Immature natural killer cell (primary cell): ENCODE results near the gene CXCR3. TPM values are rescaled to one million over a fixed set of nuclear protein-coding genes. Genes with fewer than 3 reads are reported as not detected.
"Not testable (repeated sequence)": the region's sequence is repeated elsewhere in the genome, so short reads cannot be mapped to it uniquely, and the experiment has no call there.

ENCODE experiments used
- DNase-seq, 3 donors: peaks; one replicate each; pipeline ENCODE4 v3.0.0; 2022; ENCODE audit warnings: mixed read lengths in 1 of 3
- H3K27ac Mint-ChIP-seq, 6 donors: one replicate each; pipeline ENCODE4 v1.8.0; 2020; ENCODE audit warnings: mixed read lengths in 6 of 6, mild to moderate bottlenecking in 5 of 6, inconsistent platforms in 4 of 6, moderate library complexity in 3 of 6
- H3K27me3 Mint-ChIP-seq, 3 donors: one replicate each; pipeline ENCODE4 v1.8.0; 2020 to 2021; ENCODE audit warnings: low read depth in 3 of 3, mild to moderate bottlenecking in 3 of 3, mixed read lengths in 3 of 3, moderate library complexity in 3 of 3, inconsistent platforms in 1 of 3
- H3K36me3 Mint-ChIP-seq, 3 donors: one replicate each; pipeline ENCODE4 v1.8.0; 2020; ENCODE audit warnings: mixed read lengths in 3 of 3, inconsistent platforms in 2 of 3, mild to moderate bottlenecking in 2 of 3
- H3K4me1 Mint-ChIP-seq, 2 donors: one replicate each; pipeline ENCODE4 v1.8.0; 2020; ENCODE audit warnings: inconsistent platforms in 2 of 2, mild to moderate bottlenecking in 2 of 2, mixed read lengths in 2 of 2, moderate library complexity in 1 of 2
- H3K4me3 Mint-ChIP-seq, 5 donors: one replicate each; pipeline ENCODE4 v1.8.0; 2020; ENCODE audit warnings: mild to moderate bottlenecking in 5 of 5, mixed read lengths in 5 of 5, inconsistent platforms in 3 of 5, moderate library complexity in 3 of 5
- H3K9me3 Mint-ChIP-seq, 6 donors: one replicate each; pipeline ENCODE4 v1.8.0; 2020; ENCODE audit warnings: mild to moderate bottlenecking in 6 of 6, mixed read lengths in 6 of 6, inconsistent platforms in 4 of 6, moderate library complexity in 3 of 6
- polyA plus RNA-seq, 3 donors: library from polyadenylated mRNA; unstranded; fragments of 300-500 nt; fragmentation: Illumina TruSeq; gene quantifications; one replicate each; pipeline ENCODE4 v1.2.3, GENCODE V29; 2021

CXCR3 gene
- polyA plus RNA-seq, 3 donors from 2014 or later: 31.1 to 108 (median 34.3) TPM

DNA sequence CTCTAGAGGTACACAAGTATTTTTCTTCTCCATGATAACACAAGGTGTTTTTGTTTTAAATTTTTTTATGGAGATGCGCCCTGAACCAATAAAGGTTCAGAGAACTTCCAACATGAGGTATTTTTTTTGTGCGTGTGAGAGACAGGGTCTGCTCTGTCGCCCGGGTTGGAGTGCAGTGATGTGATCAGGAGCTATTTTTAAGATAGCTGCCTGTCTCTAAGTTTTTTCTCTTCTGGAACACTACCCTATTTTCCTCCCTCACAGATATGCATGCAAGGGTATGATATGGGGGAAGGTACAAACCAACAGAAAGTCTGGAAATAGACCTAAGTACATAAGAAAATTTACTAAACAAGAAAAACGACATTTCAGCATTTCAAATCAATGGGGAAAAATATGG is 37.1 kb downstream of the CXCR3 start:
- peak overlapping the region in 3 of 6 donors; percentile 17 to 61 (median 55) for H3K27ac Mint-ChIP-seq
- no peaks in the 10 kb centered on the region for H3K9me3 Mint-ChIP-seq
- DNase-seq: no peak

DNA sequence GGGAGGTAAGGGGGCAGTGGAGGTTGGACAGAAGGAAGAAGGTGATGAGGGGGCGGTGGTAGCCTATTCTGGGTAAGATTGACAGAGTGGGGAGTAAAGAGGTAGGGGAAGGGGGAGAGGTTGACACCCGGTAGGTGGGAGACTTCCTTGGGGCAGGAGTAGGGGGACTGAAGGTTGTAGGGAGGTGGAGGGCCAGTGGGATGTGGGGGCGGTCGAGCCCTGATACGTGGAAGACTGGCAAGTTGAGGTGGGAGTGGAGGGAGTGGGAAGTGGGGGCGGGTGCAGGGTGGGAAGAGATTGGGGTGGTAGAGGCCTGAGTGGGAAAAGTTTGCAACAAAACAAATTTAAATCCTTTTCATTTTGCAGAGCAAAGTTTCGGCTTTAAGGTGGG is 38.3 kb downstream of the CXCR3 start:
- no peak overlapping the region for H3K4me3 Mint-ChIP-seq
- no peaks in the 10 kb centered on the region for H3K9me3 Mint-ChIP-seq
- peaks cover 0 to 1% of the 10 kb centered on the region in 2 donors for H3K4me1 Mint-ChIP-seq
- peak overlapping the region in 3 of 6 donors; percentile 27 to 83 (median 71) for H3K27ac Mint-ChIP-seq
- H3K27me3 Mint-ChIP-seq: peaks cover 2 to 14% (median 5%) of the 10 kb centered on the region in 3 donors
- peaks cover 0 to 8% (median 3%) of the 10 kb centered on the region in 3 donors for H3K36me3 Mint-ChIP-seq
- no peak for DNase-seq

More for the DNA sequence above, 37.1 kb downstream of the CXCR3 start:
- Mint-ChIP-seq H3K36me3 (peaks cover 0 to 6% (median 4%) of the 10 kb centered on the region in 3 donors), H3K4me1 (peaks cover 1 to 2% of the 10 kb centered on the region in 2 donors), H3K27me3 (peaks cover 2 to 12% (median 5%) of the 10 kb centered on the region in 3 donors), H3K4me3 (no peak overlapping the region)

DNA sequence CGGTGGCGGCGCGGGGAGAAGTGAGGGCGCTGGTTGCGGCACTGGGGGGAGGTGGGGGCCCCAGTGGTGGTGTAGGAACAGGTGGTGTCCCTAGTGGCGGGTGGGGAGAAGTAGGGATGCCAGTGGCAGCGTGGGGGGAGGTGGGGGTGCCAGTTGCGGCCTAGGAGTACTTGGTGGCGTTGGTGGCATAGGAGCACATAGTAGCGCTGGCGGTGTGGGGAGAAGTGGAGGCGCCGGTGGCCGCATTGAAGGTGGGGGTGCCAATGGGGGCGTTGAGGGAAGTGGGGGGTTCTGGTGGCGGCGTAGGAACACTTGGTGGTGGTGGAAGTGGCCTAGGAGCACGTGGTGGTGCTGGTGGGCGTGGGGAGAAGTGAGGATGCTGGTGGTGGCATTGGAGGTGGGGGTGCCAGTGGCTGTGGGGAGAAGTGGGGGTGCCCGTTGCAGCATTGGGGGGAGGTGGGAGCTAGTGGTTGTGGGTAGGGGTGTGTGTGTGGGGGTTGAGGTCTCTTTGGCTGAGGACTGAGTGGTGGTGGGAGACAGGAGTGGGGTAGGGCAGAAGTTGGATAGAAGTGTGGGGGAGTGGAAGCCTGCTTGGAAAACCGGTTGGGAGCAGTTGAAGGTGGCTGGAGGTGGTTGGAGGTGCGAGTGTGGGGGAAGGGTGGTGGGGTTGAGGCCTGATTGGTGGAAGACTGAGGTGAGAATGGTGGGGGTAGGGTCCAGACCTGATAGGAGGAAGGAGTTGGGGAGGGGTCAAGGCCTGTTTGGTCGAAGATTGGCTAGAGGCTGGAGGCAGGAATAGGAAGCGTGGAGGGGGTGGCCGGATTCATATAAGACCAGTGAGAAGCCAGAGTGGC is 38.9 kb downstream of the CXCR3 start:
- Mint-ChIP-seq H3K4me3 (no peak overlapping the region), H3K36me3 (peaks cover 0 to 12% (median 3%) of the 10 kb centered on the region in 3 donors), H3K27me3 (peaks cover 2 to 16% (median 7%) of the 10 kb centered on the region in 3 donors), H3K4me1 (peaks cover 1 to 4% of the 10 kb centered on the region in 2 donors), H3K9me3 (no peaks in the 10 kb centered on the region), H3K27ac (peak overlapping the region; percentile 27 to 83 (median 72))
- peak; percentile 34 to 49 (median 49) for DNase-seq

DNA sequence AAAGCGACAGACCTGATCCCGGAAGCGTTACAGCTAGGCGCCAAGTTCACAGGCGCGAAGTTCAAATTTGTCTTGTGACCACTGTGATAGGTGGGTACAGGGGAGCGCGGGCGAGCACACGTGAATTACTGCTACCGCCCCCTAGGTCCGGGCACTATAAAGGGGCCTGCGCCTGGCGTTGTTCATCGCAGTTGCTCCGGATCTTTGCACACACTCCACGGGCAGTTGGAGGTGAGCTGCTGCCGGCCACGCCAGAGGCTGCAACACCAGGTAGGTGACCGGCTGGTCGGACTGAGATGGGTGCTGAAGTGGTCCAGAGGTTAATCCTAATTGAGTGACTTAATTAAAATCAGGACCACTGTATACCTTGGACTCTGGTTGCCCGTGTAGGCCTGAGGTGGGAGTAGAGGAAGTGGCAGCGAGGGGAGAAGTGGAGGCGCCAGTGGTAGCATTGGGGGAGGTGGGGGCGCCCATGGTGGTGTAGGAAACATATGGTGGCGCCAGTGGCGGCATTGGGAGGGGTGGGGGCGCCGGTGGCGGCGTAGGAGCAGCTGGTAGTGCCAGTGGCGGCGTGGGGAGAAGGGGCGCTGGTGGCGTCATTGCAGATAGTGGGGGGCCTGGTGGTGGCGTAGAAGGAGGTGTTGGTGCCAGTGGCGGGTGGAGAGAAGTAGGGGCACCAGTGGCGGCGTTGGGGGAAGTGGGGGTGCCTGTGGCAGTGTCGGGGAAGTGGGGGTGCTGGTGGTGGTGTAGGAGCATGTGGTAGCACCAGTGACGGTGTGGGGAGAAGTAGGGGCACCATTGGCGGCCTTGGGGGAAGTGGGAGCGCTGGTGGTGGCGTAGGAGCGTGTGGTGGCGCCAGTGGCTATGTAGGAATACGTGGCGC is 39.8 kb downstream of the CXCR3 start, which contains the start of gene GCNA:
Gene GCNA, plus strand, starts transcription at position 185 of the 883 bp plus-strand sequence. CDS start 2,385 bp downstream, outside the sequence.
- Mint-ChIP-seq H3K27ac (peak within 1 kb of the TSS in 5 of 6 donors; percentile 27 to 72 (median 55)), H3K4me3 (no peak within 1 kb of the TSS), H3K27me3 (peaks cover 2 to 16% (median 7%) of the 10 kb centered on the region in 3 donors), H3K4me1 (peaks cover 1 to 4% of the 10 kb centered on the region in 2 donors), H3K9me3 (no peaks in the 10 kb centered on the region), H3K36me3 (peaks cover under 1 to 14% (median 3%) of the 10 kb centered on the region in 3 donors)
- DNase-seq: peak in 2 of 3 donors; percentile 5 to 23

DNA sequence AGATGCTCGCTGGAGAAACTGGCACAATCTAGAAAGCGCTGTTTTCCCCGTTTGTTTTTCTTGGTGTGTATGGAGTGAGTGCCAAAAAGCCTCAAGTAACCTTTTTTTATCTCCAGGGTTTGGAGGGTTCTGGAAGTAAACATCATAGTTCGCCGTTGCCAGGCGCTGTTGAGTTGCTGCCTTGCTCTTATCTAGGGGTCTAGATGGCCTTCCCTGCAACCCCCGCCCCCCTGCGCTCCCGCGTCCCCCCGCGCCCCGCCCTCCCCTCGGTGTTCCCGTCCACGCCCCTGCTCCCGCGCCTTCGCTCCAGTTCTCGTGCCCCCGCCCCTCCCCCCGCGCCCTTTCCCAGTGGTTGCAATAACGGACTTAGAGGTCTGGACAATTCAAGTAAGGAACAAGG is 40.6 kb downstream of the CXCR3 start:
- Mint-ChIP-seq H3K4me1 (peaks cover 1 to 4% of the 10 kb centered on the region in 2 donors), H3K27ac (peak overlapping the region in 1 of 6 donors; percentile 55), H3K27me3 (peaks cover 2 to 21% (median 7%) of the 10 kb centered on the region in 3 donors), H3K36me3 (peaks cover 3 to 18% (median 3%) of the 10 kb centered on the region in 3 donors), H3K4me3 (no peak overlapping the region), H3K9me3 (no peaks in the 10 kb centered on the region)
- DNase-seq: no peak

DNA sequence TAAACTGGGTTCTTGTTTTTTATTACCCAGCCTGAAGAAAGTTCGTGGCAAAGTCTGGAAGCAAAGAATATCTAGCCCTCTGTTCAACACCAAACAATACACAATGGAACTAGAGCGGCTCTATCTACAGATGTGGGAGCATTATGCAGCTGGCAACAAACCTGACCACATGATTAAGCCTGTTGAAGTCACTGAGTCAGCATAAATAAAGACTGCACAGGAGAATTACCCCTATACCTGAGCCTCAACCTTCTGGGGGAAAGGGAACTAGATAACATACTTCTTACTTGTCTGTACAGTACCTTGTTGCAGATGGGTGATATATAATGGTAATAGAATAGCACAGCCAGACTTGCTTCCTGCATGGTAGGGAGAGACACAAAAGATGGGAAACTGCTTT is 44.7 kb downstream of the CXCR3 start:
- Mint-ChIP-seq H3K27ac (peak overlapping the region in 2 of 6 donors; percentile 6 to 20), H3K36me3 (peaks cover 3 to 24% (median 6%) of the 10 kb centered on the region in 3 donors), H3K27me3 (peaks cover 0 to 14% (median 2%) of the 10 kb centered on the region in 3 donors), H3K4me1 (peaks cover 1 to 4% of the 10 kb centered on the region in 2 donors), H3K4me3 (no peak overlapping the region), H3K9me3 (no peaks in the 10 kb centered on the region)
- DNase-seq: no peak

DNA sequence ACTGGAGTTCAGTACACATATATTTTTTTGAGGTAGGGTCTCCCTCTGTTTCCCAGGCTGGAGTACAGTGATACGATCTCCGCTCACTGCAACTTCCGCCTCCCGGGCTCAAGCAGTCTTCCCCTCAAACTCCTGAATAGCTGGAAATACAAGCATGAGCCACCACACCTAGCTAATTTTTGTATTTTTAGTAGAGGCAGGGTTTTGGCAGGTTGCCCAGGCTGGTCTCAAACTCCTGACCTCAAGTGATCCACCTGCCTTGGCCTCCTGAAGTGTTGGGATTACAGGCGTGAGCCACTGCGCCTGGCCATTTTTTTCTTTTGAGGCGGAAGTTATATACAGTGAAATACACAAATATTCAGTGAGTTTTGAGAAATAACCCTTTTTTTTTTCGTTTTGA is 46.9 kb downstream of the CXCR3 start:
- H3K9me3 Mint-ChIP-seq, H3K4me1 Mint-ChIP-seq, H3K27ac Mint-ChIP-seq, DNase-seq, H3K4me3 Mint-ChIP-seq: not testable (repeated sequence)
- Mint-ChIP-seq H3K36me3 (peaks cover 0 to 21% (median 6%) of the 10 kb centered on the region in 3 donors), H3K27me3 (peaks cover 0 to 11% (median 7%) of the 10 kb centered on the region in 3 donors)

Other genes with a start within 250 kb of the CXCR3 start
- 10 to 100 TPM; 26.4 to 35.5 (median 28.7) TPM for gene OGT, start 85.4 kb downstream of the CXCR3 start, polyA plus RNA-seq
- gene GCNA, start 40.1 kb downstream of the CXCR3 start, polyA plus RNA-seq: 1 to 10 TPM in 2 of 3 donors, under 1 TPM in 1; 0.63 to 1.8 (median 1.3) TPM
- not detected for gene CXorf49, start 99.8 kb upstream of the CXCR3 start, polyA plus RNA-seq
- not detected for gene CXorf49B, start 144.8 kb upstream of the CXCR3 start, polyA plus RNA-seq